ENCODE measurements around the gene NRM. TPM values are rescaled to one million over a fixed set of nuclear protein-coding genes. Genes with fewer than 3 reads are reported as not detected.

NRM gene
- total and polyA plus RNA-seq, 2 of the 13 experiments (the other 11 are each of a cell fraction or from before 2014, with no cell fraction given) = 12.5 to 16.0 TPM

GRCh38 chr6:30657454-30657853, 33.3 kb downstream of the NRM start:
- Histone ChIP-seq H3K4me1 (ENCODE audit: insufficient read depth, low read length) (peaks cover 53% of the 10 kb centered on the region), H2AFZ (ENCODE audit: low read length) (no peak overlapping the region), H4K20me1 (ENCODE audit: insufficient read depth, low read length) (no peaks in the 10 kb centered on the region), H3K79me2 (ENCODE audit: insufficient read depth, low read length) (no peaks in the 10 kb centered on the region), H3K27ac (ENCODE audit: extremely low read length, insufficient read depth, low read length) (peak overlapping the region; percentile 80), H3K27me3 (ENCODE audit: control insufficient read depth in 1 of 2, insufficient read depth in 2 of 2, low read length in 2 of 2) (no peaks in the 10 kb centered on the region), H3K9me3 (ENCODE audit: low read length) (no peaks in the 10 kb centered on the region), H3K4me2 (ENCODE audit: low read depth, low read length) (no peak overlapping the region), H3K9ac (ENCODE audit: insufficient read depth, low read depth, low read length) (no peak overlapping the region), H3K4me3 (replicated peaks in 1 of 3; ENCODE audit: insufficient read depth in 1 of 3, low read depth in 2 of 3, low read length in 3 of 3) (no peak overlapping the region), H3K36me3 (replicated peaks in 1 of 2; ENCODE audit: control insufficient read depth in 1 of 2, insufficient read depth in 2 of 2, low read length in 2 of 2) (peaks cover 39 to 72% of the 10 kb centered on the region in 2 experiments)
- in situ Hi-C loops (cut with HindIII; ENCODE audit: extremely low pct_ligation_motif_present, low pct_unique_long_range_greater_than_20kb) (no loop called here), intact Hi-C loops (cut with micrococcal nuclease; ENCODE audit: unreplicated experiment) (loop anchor here (5.0 kb wide), 1 partner anchor 40 kb away; the partner anchor contains the start of genes MRPS18B and PPP1R10)
- BruUV-seq (replicated peaks) = no TSS peak
- ChIA-PET CTCF (ENCODE audit: low intra/inter-chr PET ratio, low total read pairs) (no interaction called here), POLR2A (interaction anchor here (1.4 to 4.8 kb wide), 4 partner anchors 9 to 39 kb away, joined by 3 to 26 read pairs (median 7); partner anchors contain the start of gene DHX16)
- no peak for TF ChIP-seq MEF2D (CRISPR knock-in tag; IDR thresholded peaks at IDR 0.05)
- no peak for TF ChIP-seq BCL6 (CRISPR knock-in tag; IDR thresholded peaks at IDR 0.05)
- no peak for TF ChIP-seq EED (CRISPR knock-in tag; IDR thresholded peaks at IDR 0.05)
- TF ChIP-seq FOXO4 (CRISPR knock-in tag; conservative IDR thresholded peaks at IDR 0.05) = 0 out of 2 replicates have a peak, but pooled peaks have one; percentile 13
- TF ChIP-seq, protein P1, sequence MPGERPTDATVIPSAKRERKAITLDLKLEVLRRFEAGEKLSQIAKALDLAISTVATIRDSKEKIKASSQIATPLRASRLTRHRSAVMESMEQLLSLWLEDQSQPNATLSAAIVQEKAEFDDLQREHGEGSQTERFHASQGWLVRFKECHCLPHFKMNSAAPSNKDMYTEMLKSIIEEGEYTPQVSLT (CRISPR knock-in tag; IDR thresholded peaks at IDR 0.05; ENCODE audit: borderline replicate concordance, low read depth) = no peak
- TF ChIP-seq KLF13 (CRISPR knock-in tag; IDR thresholded peaks at IDR 0.05) = no peak
- ATAC-seq (0 out of 3 replicates have a peak, but pooled peaks have one; percentile 2), FAIRE-seq (no peak), DNase-seq (ENCODE audit: low spot score) (no peak)

DNA sequence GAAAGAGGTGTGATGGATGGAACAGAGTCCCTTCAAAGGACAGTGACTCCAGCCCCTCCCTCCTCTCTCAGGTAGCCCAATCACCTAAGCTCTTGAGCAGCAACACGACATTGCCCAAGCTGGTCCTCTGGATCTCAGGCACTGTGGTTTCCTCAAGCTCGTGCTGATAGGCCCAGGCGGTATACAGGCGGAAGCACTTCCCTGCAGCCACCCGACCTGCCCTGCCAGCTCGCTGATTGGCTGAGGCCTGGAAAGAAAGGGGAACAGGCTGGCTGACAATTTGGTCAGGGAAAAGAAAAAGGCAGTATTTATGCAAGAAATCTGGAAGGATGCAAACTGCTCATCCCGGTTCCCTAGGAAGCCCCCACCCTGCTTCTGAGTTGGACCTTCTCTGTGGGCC, 34.3 kb downstream of the NRM start:
- in situ Hi-C loops (cut with HindIII; ENCODE audit: extremely low pct_ligation_motif_present, low pct_unique_long_range_greater_than_20kb) (no loop called here), intact Hi-C loops (cut with micrococcal nuclease; ENCODE audit: unreplicated experiment) (loop anchor here (5.0 kb wide), 1 partner anchor 39 kb away; the partner anchor contains the start of genes MRPS18B and PPP1R10)
- Histone ChIP-seq H3K4me2 (ENCODE audit: low read depth, low read length) (no peak overlapping the region), H3K36me3 (replicated peaks in 1 of 2; ENCODE audit: control insufficient read depth in 1 of 2, insufficient read depth in 2 of 2, low read length in 2 of 2) (peaks cover 32 to 72% of the 10 kb centered on the region in 2 experiments), H3K9ac (ENCODE audit: insufficient read depth, low read depth, low read length) (no peak overlapping the region), H3K4me1 (ENCODE audit: insufficient read depth, low read length) (peaks cover 53% of the 10 kb centered on the region), H3K4me3 (replicated peaks in 1 of 3; ENCODE audit: insufficient read depth in 1 of 3, low read depth in 2 of 3, low read length in 3 of 3) (no peak overlapping the region), H3K9me3 (ENCODE audit: low read length) (no peaks in the 10 kb centered on the region), H3K27ac (ENCODE audit: extremely low read length, insufficient read depth, low read length) (peak overlapping the region; percentile 80), H4K20me1 (ENCODE audit: insufficient read depth, low read length) (no peaks in the 10 kb centered on the region), H3K79me2 (ENCODE audit: insufficient read depth, low read length) (no peaks in the 10 kb centered on the region), H2AFZ (ENCODE audit: low read length) (no peak overlapping the region), H3K27me3 (ENCODE audit: control insufficient read depth in 1 of 2, insufficient read depth in 2 of 2, low read length in 2 of 2) (no peaks in the 10 kb centered on the region)
- FAIRE-seq (no peak), DNase-seq (ENCODE audit: low spot score) (no peak), ATAC-seq (no peak)
- POLR2A ChIA-PET = interaction anchor here (1.5 to 4.8 kb wide), 7 partner anchors 8 to 43 kb away, joined by 4 to 36 read pairs (median 9); partner anchors contain the start of genes C6orf136, DHX16, MRPS18B and NRM
- CTCF ChIA-PET (ENCODE audit: low intra/inter-chr PET ratio, low total read pairs) = no interaction called here
- 90% methylated on average over 7 of the region's 7 CpGs for WGBS (ENCODE audit: low lambda C conversion rate)
- no TSS peak for BruUV-seq (replicated peaks)
- TF ChIP-seq, protein P2, sequence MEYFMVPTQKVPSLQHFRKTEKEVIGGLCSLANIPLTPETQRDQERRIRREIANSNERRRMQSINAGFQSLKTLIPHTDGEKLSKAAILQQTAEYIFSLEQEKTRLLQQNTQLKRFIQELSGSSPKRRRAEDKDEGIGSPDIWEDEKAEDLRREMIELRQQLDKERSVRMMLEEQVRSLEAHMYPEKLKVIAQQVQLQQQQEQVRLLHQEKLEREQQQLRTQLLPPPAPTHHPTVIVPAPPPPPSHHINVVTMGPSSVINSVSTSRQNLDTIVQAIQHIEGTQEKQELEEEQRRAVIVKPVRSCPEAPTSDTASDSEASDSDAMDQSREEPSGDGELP (IDR thresholded peaks at IDR 0.05; ENCODE audit: borderline replicate concordance, low read depth) = no peak
- TF ChIP-seq, protein P3, sequence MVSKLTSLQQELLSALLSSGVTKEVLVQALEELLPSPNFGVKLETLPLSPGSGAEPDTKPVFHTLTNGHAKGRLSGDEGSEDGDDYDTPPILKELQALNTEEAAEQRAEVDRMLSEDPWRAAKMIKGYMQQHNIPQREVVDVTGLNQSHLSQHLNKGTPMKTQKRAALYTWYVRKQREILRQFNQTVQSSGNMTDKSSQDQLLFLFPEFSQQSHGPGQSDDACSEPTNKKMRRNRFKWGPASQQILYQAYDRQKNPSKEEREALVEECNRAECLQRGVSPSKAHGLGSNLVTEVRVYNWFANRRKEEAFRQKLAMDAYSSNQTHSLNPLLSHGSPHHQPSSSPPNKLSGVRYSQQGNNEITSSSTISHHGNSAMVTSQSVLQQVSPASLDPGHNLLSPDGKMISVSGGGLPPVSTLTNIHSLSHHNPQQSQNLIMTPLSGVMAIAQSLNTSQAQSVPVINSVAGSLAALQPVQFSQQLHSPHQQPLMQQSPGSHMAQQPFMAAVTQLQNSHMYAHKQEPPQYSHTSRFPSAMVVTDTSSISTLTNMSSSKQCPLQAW (CRISPR knock-in tag; IDR thresholded peaks at IDR 0.05) = no peak
- no peak for TF ChIP-seq TSC22D2 (CRISPR knock-in tag; IDR thresholded peaks at IDR 0.05; ENCODE audit: borderline replicate concordance)
- TF ChIP-seq ZNF30 (CRISPR knock-in tag; IDR thresholded peaks at IDR 0.05) = no peak
- TF ChIP-seq ZNF124 (CRISPR knock-in tag; IDR thresholded peaks at IDR 0.05) = no peak
- TF ChIP-seq ZNF788 (CRISPR knock-in tag; IDR thresholded peaks at IDR 0.05; ENCODE audit: borderline replicate concordance) = 0 out of 2 replicates have a peak, but pooled peaks have one; percentile 48
- no peak for TF ChIP-seq REL (CRISPR knock-in tag; conservative IDR thresholded peaks at IDR 0.05)
- peak; percentile 33; the same call in 1 of the 2 replicates for TF ChIP-seq ZBTB38 (CRISPR knock-in tag; IDR thresholded peaks at IDR 0.05)

Data from HepG2 (cell line).